ACC112 (cell line): ENCODE data around the gene MUC2.

Experiments
- H2AFZ ChIP-seq: fragments of 200-600 bp; sonication (generic); one replicate; pipeline ENCODE4 v1.6.0; 2017; ENCODE audit warnings: antibody characterized with exemption, low read length; ENCODE audit not compliant: unreplicated experiment
- H3K27ac ChIP-seq: fragments of 200-600 bp; sonication (generic); 2 replicates; pipeline ENCODE4 v1.5.1; 2014; ENCODE audit warnings: low read depth, mild to moderate bottlenecking, antibody characterized with exemption, low read length, moderate library complexity
- H3K27me3 ChIP-seq: fragments of 200-600 bp; sonication (generic); 2 replicates; pipeline ENCODE4 v1.6.1; 2014; ENCODE audit warnings: mild to moderate bottlenecking, antibody characterized with exemption, low read length, moderate library complexity, mixed read lengths; ENCODE audit not compliant: insufficient read depth
- H3K36me3 ChIP-seq: fragments of 200-600 bp; sonication (generic); 2 replicates; pipeline ENCODE4 v1.6.1; 2016; ENCODE audit warnings: mild to moderate bottlenecking, antibody characterized with exemption, low read length, moderate library complexity, mixed read lengths; ENCODE audit not compliant: insufficient read depth
- H3K4me1 ChIP-seq: fragments of 200-600 bp; sonication (generic); one replicate; pipeline ENCODE4 v1.6.1; 2016; ENCODE audit warnings: low read length, mixed read lengths; ENCODE audit not compliant: insufficient read depth, unreplicated experiment, control insufficient read depth
- H3K4me3 ChIP-seq: fragments of 200-600 bp; sonication (generic); 2 replicates; pipeline ENCODE4 v1.5.1; 2014; ENCODE audit warnings: mild to moderate bottlenecking, low read depth, low read length
- H3K79me2 ChIP-seq: fragments of 200-600 bp; sonication (generic); one replicate; pipeline ENCODE4 v1.6.0; 2016; ENCODE audit warnings: low read length; ENCODE audit not compliant: control insufficient read depth, unreplicated experiment, insufficient read depth

The MUC2 gene

GRCh38 chr11:1121813-1122663, 47.4 kb downstream of the MUC2 start:
- Histone ChIP-seq H3K36me3 (no peaks in the 10 kb centered on the region), H3K27me3 (peaks cover 35% of the 10 kb centered on the region), H3K27ac (no peak overlapping the region), H2AFZ (no peak overlapping the region), H3K79me2 (no peaks in the 10 kb centered on the region), H3K4me1 (no peaks in the 10 kb centered on the region), H3K4me3 (no peak overlapping the region)

GRCh38 chr11:1122664-1123002, 48.0 kb downstream of the MUC2 start:
- H3K27me3 ChIP-seq: peaks cover 35% of the 10 kb centered on the region
- no peak overlapping the region for H2AFZ ChIP-seq
- H3K27ac ChIP-seq: no peak overlapping the region
- H3K36me3 ChIP-seq: no peaks in the 10 kb centered on the region
- no peak overlapping the region for H3K4me3 ChIP-seq
- H3K79me2 ChIP-seq: no peaks in the 10 kb centered on the region
- H3K4me1 ChIP-seq: no peaks in the 10 kb centered on the region

- H3K36me3 ChIP-seq: no peaks in the 10 kb centered on the region
- H3K4me3 ChIP-seq: no peak overlapping the region
- peaks cover 32% of the 10 kb centered on the region for H3K27me3 ChIP-seq
- no peak overlapping the region for H3K27ac ChIP-seq
- H3K79me2 ChIP-seq: no peaks in the 10 kb centered on the region
- H2AFZ ChIP-seq: no peak overlapping the region
- H3K4me1 ChIP-seq: no peaks in the 10 kb centered on the region
Observed at GRCh38 chr11:1123970-1124369, 49.3 kb downstream of the MUC2 start.
